Measurements from ENCODE around the gene RTN4R. TPM values are rescaled to one million over a fixed set of nuclear protein-coding genes. Genes with fewer than 3 reads are reported as not detected.

The RTN4R gene
- total RNA-seq, 6 donors from 2014 or later = 2.6 to 13.0 (median 9.0) TPM

GRCh38 chr22:20240447-20240764 lies 27.7 kb downstream of the RTN4R start:
- DNase-seq (peak in 1 of 2 donors; percentile 50), ATAC-seq (ENCODE audit: low FRiP score in 2 of 2) (no peak)
- Histone ChIP-seq H3K4me1 (peaks cover 41 to 65% (median 45%) of the 10 kb centered on the region in 4 donors), H3K9me3 (no peaks in the 10 kb centered on the region), H3K4me3 (no peak overlapping the region), H3K27me3 (no peaks in the 10 kb centered on the region), H3K36me3 (no peaks in the 10 kb centered on the region), H3K27ac (peak overlapping the region in 3 of 4 donors; percentile 68 to 73 (median 69))
- WGBS, 2 donors = 23 to 31% methylated on average over 6 to 11 of the region's 14 CpGs
- TF ChIP-seq CTCF (IDR thresholded peaks at IDR 0.05) = no peak
- TF ChIP-seq POLR2A (IDR thresholded peaks at IDR 0.05) = no peak
- no peak for TF ChIP-seq EP300 (IDR thresholded peaks at IDR 0.05)
- TF ChIP-seq POLR2AphosphoS5 (IDR thresholded peaks at IDR 0.05) = no peak

GRCh38 chr22:20239676-20240446 lies 28.3 kb downstream of the RTN4R start:
- DNase-seq (peak in 1 of 2 donors; percentile 68), ATAC-seq (ENCODE audit: low FRiP score in 2 of 2) (no peak)
- no peak for TF ChIP-seq POLR2A (IDR thresholded peaks at IDR 0.05)
- no peak for TF ChIP-seq CTCF (IDR thresholded peaks at IDR 0.05)
- H3K27me3 ChIP-seq = no peaks in the 10 kb centered on the region
- H3K4me3 ChIP-seq = peak overlapping the region in 1 of 4 donors; percentile 20
- WGBS, 2 donors = 47 to 84% methylated on average over 4 to 5 of the region's 9 CpGs
- no peaks in the 10 kb centered on the region for H3K36me3 ChIP-seq
- no peaks in the 10 kb centered on the region for H3K9me3 ChIP-seq
- peak overlapping the region in 3 of 4 donors; percentile 68 to 73 (median 69) for H3K27ac ChIP-seq
- peaks cover 41 to 64% (median 45%) of the 10 kb centered on the region in 4 donors for H3K4me1 ChIP-seq

GRCh38 chr22:20238901-20239675 lies 29.0 kb downstream of the RTN4R start:
- ATAC-seq (ENCODE audit: low FRiP score in 2 of 2) (peak in 1 of 2 donors; percentile 41), DNase-seq (peak in 1 of 2 donors; percentile 88)
- TF ChIP-seq CTCF (IDR thresholded peaks at IDR 0.05) = no peak
- no peak for TF ChIP-seq EP300 (IDR thresholded peaks at IDR 0.05)
- TF ChIP-seq POLR2AphosphoS5 (IDR thresholded peaks at IDR 0.05) = no peak
- TF ChIP-seq POLR2A (IDR thresholded peaks at IDR 0.05) = no peak
- H3K9me3 ChIP-seq = no peaks in the 10 kb centered on the region
- H3K36me3 ChIP-seq = no peaks in the 10 kb centered on the region
- peaks cover 41 to 56% (median 43%) of the 10 kb centered on the region in 4 donors for H3K4me1 ChIP-seq
- H3K27me3 ChIP-seq = no peaks in the 10 kb centered on the region
- 40 to 66% methylated on average over 12 to 28 of the region's 35 CpGs for WGBS, 2 donors
- peak overlapping the region in 2 of 4 donors; percentile 6 to 20 for H3K4me3 ChIP-seq
- H3K27ac ChIP-seq = peak overlapping the region; percentile 58 to 73 (median 68)

GRCh38 chr22:20238536-20238900 lies 29.6 kb downstream of the RTN4R start:
- ATAC-seq (ENCODE audit: low FRiP score in 2 of 2) (peak; percentile 20 to 55), DNase-seq (peak; percentile 65 to 66)
- Histone ChIP-seq H3K36me3 (no peaks in the 10 kb centered on the region), H3K4me1 (peaks cover 35 to 51% (median 38%) of the 10 kb centered on the region in 4 donors), H3K27ac (peak overlapping the region; percentile 58 to 73 (median 68)), H3K4me3 (no peak overlapping the region), H3K9me3 (no peaks in the 10 kb centered on the region), H3K27me3 (no peaks in the 10 kb centered on the region)
- TF ChIP-seq CTCF (IDR thresholded peaks at IDR 0.05) (peak; percentile 35 to 74 (median 62)), POLR2AphosphoS5 (IDR thresholded peaks at IDR 0.05) (no peak), EP300 (IDR thresholded peaks at IDR 0.05) (no peak), POLR2A (IDR thresholded peaks at IDR 0.05) (no peak)
- WGBS, 2 donors = 34 to 62% methylated on average over 2 to 5 of the region's 6 CpGs

All from upper lobe of left lung (tissue), 6 donors.